Measurements from ENCODE around the gene TMEM267.
"Not testable (repeated sequence)": the region's sequence is repeated elsewhere in the genome, so short reads cannot be mapped to it uniquely, and the experiment has no call there.

TMEM267 gene, protein sequence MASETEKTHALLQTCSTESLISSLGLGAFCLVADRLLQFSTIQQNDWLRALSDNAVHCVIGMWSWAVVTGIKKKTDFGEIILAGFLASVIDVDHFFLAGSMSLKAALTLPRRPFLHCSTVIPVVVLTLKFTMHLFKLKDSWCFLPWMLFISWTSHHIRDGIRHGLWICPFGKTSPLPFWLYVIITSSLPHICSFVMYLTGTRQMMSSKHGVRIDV

DNA sequence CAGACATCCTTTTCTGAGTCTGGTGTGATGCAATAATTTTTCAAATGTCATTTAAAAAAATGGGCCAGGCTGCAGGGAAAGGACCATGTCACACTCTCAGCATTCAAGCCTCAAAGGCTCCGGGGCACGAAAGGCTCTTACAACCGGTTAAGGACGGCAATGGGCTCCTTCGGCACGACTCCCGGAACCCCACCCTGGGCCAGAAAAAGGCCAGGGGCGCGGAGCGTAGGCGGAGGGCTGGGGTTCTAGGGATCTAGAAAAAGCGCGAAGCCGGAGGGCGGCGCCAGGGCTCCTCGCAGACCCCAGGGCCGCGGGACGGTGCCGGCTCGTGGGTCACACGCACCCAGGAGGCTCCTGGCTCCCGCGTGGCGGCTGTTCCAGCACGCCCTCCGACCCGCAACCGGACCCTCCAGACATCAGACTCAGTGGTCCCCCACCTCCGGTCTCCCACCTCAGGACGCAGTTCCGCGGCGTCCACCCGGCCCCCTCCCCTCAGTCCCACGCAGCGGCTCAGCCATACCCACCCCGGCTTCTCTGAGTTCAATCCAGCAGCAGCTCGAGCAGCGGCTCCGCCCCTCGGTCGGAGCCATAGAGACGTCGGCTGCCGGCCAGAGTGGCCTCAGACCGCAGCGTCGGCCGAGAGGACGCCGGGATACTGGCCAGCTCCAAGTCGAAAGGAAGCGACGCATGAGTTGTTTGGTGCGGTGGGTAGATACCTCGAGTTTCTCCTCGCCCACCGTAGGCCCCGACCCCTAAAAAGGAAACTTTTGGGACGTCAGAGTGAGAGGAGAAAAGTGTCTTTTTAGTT is at the start of gene TMEM267:
Gene TMEM267, minus strand, starts transcription at position 568 of the 808 bp plus-strand sequence. CDS start 29,896 bp downstream, outside the sequence.
- peak; percentile 92 for FAIRE-seq

- FAIRE-seq = no peak
Observed at GRCh38 chr5:43530648-43531047, 47.0 kb upstream of the TMEM267 start.

DNA sequence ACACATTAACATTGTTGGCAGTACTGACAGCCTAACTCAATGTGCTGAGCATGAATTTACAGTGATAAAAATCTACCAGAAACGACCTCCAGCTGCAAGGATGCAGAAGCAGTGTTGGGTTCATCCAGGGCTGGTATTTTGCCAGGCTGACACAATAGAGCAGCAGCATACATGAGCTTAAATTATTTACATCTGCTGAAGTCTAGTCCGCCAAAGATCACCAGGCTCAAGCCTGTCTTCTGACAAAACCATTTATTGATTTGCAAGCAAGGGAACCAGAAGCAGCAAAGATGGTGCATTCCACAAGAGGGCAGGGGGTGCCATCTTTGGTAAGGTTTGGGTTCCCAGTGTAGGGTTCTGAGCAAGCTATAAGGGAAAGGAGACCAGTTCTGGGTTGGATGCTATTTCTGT is 40.0 kb upstream of the TMEM267 start:
- FAIRE-seq = no peak

GRCh38 chr5:43520615-43521014 is 37.0 kb upstream of the TMEM267 start:
- FAIRE-seq = no peak

DNA sequence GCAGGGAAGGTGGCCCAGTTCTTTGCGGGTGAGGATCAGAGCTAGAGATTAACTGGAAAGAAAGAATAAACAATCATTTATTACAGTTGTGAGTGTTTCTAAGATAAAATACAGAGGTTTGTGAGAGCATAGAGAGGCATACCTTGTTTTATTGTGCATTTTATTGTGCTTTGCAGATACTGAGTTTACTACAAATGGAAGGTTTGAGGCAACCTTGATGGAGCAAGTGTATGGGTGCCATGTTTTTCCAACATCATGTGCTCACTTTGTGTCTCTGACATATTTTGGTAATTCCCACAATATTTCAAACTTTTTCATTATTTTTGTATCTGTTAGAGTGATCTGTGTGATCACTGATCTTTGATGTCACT is 32.0 kb upstream of the TMEM267 start:
- FAIRE-seq = no peak

DNA sequence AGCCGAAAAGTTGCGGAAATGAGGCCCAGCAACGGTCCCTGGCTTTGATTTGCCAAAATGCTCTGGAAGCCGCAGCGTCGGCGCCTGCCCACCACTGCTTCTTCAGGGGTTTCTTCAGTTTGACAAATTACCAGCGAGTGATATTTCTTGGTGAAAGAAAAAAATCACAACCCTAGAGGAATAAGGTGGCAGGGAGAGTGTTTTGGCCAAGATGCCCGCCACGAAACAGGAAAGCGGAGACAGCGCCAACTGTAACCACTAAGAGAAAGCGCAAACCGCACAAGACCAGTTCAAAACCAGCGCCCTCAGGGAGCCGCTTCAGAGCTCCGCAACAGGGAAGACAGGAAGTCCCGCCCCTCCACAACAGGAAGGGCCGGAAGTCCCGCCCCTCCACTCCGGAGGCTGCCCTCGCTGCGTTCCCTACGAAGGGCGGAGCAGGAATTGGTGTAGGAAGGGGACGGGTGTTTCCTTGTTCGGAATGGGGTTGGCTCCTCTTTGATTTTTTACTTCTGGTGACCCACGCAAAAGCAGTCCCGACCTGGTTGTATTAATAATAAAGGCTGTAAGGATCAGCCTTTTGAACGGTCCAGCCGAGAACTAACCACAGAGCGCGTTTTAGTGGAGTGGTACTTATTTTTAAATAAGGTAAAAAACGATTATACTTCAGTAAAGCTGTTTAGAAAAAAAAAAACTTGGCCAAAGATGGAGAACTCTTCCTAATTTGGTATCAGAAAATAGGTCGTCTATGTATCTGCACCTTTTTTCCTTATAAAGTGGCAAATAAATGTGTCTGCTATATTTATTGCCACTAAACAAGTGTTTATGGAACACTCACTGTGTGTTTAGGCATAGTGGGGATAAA is 31.4 kb upstream of the TMEM267 start, which contains the start of gene C5orf34:
Gene C5orf34, minus strand, starts transcription at position 333 of the 862 bp plus-strand sequence. CDS start 5,809 bp downstream, outside the sequence.
- FAIRE-seq = peak; percentile 94

GRCh38 chr5:43514471-43514815 is 30.8 kb upstream of the TMEM267 start:
- no peak for FAIRE-seq

GRCh38 chr5:43514025-43514424 is 30.4 kb upstream of the TMEM267 start:
- FAIRE-seq = no peak

GRCh38 chr5:43511062-43511461 is 27.4 kb upstream of the TMEM267 start:
- not testable (repeated sequence) for FAIRE-seq

DNA sequence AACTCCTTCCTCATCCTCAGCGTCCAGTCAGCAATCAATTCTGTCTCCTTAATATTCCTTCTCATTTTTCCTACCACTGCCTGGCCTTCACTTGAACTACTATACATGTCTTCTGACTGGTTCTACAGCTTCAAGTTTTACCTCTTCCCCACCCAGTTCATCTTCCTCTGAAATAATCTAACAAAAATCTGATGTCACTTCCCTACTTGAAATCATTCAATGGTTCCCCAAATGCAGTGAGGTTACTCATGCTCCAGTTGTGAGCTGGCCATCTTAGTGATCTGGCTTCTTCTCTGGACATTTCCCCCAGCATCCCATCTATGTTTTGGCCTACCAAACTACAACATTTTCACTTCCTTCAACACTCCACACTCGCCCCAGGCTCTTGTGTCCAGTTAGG is 14.9 kb upstream of the TMEM267 start:
- FAIRE-seq = no peak

DNA sequence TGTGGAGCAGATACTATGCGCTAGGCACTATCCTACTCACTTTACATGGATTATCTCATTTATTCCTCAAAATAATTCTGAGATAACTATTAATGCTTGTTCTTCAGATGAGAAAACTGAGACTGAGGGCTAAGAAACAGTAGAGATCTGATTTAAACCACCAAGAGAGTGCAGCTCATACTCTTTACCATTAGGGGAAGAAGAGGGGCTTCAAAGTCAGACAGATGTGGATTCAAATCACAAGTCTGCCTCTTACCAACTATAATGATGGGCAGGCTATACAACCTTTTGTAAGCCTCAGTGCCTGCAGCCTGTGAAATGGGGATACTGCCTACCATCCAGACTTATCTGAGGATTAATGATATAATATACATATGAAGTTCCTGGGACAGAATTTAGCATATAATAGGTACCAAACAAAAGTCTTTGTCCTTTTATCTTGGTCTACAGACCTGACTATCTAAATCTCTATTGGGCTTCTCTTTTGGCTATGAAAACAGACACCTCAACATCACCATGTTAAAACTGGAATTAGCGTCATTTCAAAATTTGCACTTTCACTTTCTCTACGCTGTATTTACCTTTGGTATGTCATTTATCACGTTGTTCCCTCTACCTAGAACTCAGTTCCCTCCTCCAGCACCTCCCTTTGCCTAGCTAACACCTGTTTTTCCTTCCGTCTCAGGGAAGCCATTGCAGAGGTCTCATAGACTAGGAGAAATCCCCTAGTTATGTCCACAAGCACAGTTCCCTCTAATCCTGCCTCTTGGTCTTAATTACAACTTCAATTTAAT is 13.8 kb upstream of the TMEM267 start:
- FAIRE-seq = no peak

DNA sequence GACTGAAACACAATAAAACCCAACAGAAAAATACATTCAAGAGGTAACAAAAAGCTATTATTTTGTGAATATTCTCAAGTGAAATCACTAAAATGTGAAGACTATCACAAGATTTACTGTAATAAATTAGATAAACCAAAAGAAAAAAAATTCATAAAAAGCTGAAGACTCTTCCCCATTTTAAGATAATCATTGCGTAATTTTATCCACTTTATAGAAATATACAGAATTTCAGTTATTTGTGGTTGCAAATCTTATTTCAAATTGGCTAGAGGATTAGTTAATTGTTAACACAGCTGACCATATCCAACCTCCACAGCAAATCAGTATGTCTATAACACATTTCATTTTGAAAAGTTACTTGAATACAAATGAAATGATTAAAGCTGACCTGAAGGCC is 7.7 kb upstream of the TMEM267 start:
- no peak for FAIRE-seq

DNA sequence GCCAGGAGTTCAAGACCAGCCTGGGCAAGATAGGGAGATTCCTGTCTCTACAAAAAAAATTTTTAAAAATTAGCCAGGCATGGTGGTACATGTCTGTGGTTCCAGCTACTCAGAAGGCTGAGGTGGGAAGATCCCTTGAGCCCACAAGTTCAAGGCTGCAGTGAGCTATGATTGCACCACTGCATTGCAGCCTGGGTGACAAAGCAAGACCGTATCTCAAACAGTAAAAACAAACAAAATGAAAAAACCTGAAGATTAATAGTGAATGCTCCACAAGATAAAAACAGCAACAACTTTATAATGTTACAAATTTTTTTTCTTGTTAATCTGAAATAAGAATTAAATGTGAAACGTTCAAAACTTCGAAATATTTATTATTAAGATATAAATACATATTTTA is 2.7 kb upstream of the TMEM267 start:
- FAIRE-seq = peak; percentile 56

GRCh38 chr5:43485406-43485805 is 1.7 kb upstream of the TMEM267 start:
- FAIRE-seq = no peak

- FAIRE-seq = peak; percentile 31
Observed at GRCh38 chr5:43484106-43484849, 613 bp upstream of the TMEM267 start.

- peak; percentile 60 for FAIRE-seq
Observed at GRCh38 chr5:43482490-43483297, 971 bp downstream of the TMEM267 start.

DNA sequence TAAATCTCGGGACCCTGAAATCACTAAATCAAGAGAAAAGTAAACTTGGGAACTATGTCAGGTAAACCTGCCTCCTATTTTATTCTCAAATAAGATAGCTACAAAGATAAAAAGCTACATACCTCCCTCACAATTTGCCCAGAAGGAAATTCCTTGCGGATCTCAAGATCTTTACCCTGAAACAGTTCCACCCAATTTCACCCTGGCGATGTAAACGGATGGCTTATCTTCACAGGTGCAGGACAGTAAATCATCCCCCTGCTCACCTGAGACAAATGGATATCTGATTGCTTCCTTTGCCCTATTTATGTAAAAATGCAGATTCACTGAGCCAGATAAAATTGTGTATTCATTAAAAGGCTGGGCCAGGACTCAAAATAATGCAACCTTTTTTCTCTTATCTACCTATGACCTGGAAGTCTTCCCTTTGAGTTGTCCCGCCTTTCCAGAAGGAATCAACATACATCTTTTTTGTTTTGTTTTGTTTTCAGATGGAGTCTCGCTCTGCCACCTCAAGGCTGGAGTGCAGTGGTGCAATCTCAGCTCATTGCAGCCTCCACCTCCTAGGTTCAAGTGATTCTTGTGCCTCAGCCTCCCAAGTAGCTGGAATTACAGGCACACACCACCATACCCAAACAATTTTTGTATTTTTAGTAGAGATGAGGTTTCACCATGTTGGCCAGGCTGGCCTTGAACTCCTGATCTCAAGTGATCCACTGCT is 13.8 kb downstream of the TMEM267 start:
- FAIRE-seq = no peak

DNA sequence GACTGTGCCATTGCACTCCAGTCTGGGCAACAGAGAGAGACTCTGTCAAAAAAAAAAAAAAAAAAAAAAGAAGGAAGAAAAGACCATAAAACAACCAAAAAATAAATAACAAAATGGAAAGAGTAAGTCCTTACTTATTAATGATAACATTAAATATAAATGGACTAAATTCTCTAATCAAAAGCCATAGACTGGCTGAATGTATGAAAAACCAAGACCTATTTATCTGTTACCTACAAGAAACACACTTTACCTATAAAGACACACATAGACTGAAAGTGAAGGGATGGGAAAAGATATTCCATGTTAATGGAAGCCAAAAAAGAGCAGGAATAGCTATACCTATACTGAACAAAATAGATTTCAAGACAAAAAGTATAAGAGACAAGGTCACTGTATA is 16.6 kb downstream of the TMEM267 start:
- no peak for FAIRE-seq

DNA sequence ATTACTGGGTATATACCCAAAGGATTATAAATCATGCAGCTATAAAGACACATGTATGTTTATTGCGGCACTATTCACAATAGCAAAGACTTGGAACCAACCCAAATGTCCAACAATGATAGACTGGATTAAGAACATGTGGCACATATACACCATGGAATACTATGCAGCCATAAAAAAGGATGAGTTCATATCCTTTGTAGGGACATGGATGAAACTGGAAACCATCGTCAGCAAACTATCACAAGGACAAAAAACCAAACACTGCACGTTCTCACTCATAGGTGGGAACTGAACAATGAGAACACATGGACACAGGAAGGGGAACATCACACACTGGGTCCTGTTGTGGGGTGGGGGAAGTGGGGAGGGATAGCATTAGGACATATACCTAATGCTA is 18.2 kb downstream of the TMEM267 start:
- FAIRE-seq = not testable (repeated sequence)

DNA sequence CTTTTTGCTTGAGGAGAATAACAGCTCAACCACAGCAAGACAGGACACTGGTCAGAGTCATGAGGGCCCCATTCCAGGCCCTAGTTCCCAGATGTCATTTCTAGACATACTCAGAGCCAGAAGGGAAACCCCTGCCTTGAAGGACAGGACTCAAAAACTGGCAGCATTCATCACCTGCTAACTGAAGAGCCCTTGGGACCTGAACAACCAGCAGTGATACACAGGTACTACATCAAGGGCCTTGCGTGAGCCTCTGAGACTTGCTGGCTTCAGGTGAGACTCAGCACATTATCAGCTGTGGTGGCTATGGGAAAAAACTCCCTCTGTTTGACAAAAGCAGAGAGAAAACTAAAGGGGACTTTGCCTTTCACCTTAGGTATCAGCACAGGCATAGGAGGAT is 22.6 kb downstream of the TMEM267 start:
- FAIRE-seq = no peak
